ENCODE measurements around the gene MTMR12. TPM values are rescaled to one million over a fixed set of nuclear protein-coding genes. Genes with fewer than 3 reads are reported as not detected.

The MTMR12 gene
- total RNA-seq, 1 donor from 2014 or later, result 27.7 TPM

GRCh38 chr5:32274548-32275395 lies 38.0 kb downstream of the MTMR12 start:
- no peak for DNase-seq

- DNase-seq, result no peak
Observed at GRCh38 chr5:32273821-32274220, 38.9 kb downstream of the MTMR12 start.

GRCh38 chr5:32272746-32273145 lies 40.0 kb downstream of the MTMR12 start:
- DNase-seq, result no peak

GRCh38 chr5:32270946-32271345 lies 41.8 kb downstream of the MTMR12 start:
- DNase-seq, result no peak

GRCh38 chr5:32270178-32270577 lies 42.6 kb downstream of the MTMR12 start:
- no peak for DNase-seq

GRCh38 chr5:32265902-32266301 lies 46.8 kb downstream of the MTMR12 start:
- no peak for DNase-seq

GRCh38 chr5:32264957-32265572 lies 47.7 kb downstream of the MTMR12 start:
- no peak for DNase-seq

GRCh38 chr5:32263684-32264083 lies 49.1 kb downstream of the MTMR12 start:
- DNase-seq, result no peak

- DNase-seq, result no peak
Observed at GRCh38 chr5:32261198-32261597, 51.5 kb downstream of the MTMR12 start.

- DNase-seq, result no peak
Observed at GRCh38 chr5:32259033-32259432, 53.7 kb downstream of the MTMR12 start.

GRCh38 chr5:32258424-32258823 lies 54.3 kb downstream of the MTMR12 start:
- no peak for DNase-seq

GRCh38 chr5:32255540-32255900 lies 57.2 kb downstream of the MTMR12 start:
- peak; percentile 60 for DNase-seq

- DNase-seq, result peak; percentile 71
Observed at GRCh38 chr5:32254881-32255539, 57.7 kb downstream of the MTMR12 start.

GRCh38 chr5:32251871-32252458 lies 60.8 kb downstream of the MTMR12 start:
- DNase-seq, result no peak

- DNase-seq, result no peak
Observed at GRCh38 chr5:32249668-32250067, 63.1 kb downstream of the MTMR12 start.

- no peak for DNase-seq
Observed at GRCh38 chr5:32245742-32246141, 67.0 kb downstream of the MTMR12 start.

GRCh38 chr5:32244017-32244416 lies 68.7 kb downstream of the MTMR12 start:
- DNase-seq, result no peak

GRCh38 chr5:32241034-32241783 lies 71.5 kb downstream of the MTMR12 start:
- DNase-seq, result no peak

- no peak for DNase-seq
Observed at GRCh38 chr5:32239385-32239784, 73.4 kb downstream of the MTMR12 start.

GRCh38 chr5:32233696-32234447 lies 78.9 kb downstream of the MTMR12 start:
- no peak for DNase-seq

- no peak for DNase-seq
Observed at GRCh38 chr5:32233220-32233695, 79.5 kb downstream of the MTMR12 start.
